GM21515 (cell line): ENCODE results near the gene CHRNB2.

Source experiments
- ATAC-seq: cut with Tn5 transposase; IDR thresholded peaks from one replicate; pipeline ENCODE4 v1.9.1; 2021; ENCODE audit not compliant: unreplicated experiment

CHRNB2 gene

GRCh38 chr1:154552036-154552435 lies 15.5 kb upstream of the CHRNB2 start:
- ATAC-seq = no peak

- ATAC-seq = no peak
Observed at GRCh38 chr1:154553056-154554030, 14.2 kb upstream of the CHRNB2 start.

GRCh38 chr1:154556422-154556821 lies 11.2 kb upstream of the CHRNB2 start:
- no peak for ATAC-seq

GRCh38 chr1:154557248-154557938 lies 10.2 kb upstream of the CHRNB2 start:
- no peak for ATAC-seq

GRCh38 chr1:154557939-154558719 lies 9.4 kb upstream of the CHRNB2 start, which contains the start of gene UBE2Q1:
TSS of gene UBE2Q1 (minus strand) at chr1:154558662. CDS start at chr1:154558553, 109 bp downstream.
- ATAC-seq = peak; percentile 18

GRCh38 chr1:154558720-154559465 lies 8.7 kb upstream of the CHRNB2 start:
- peak; percentile 83 for ATAC-seq

GRCh38 chr1:154559466-154560044 lies 8.0 kb upstream of the CHRNB2 start:
- ATAC-seq = peak; percentile 45

- ATAC-seq = no peak
Observed at GRCh38 chr1:154565876-154566275, 1.7 kb upstream of the CHRNB2 start.

GRCh38 chr1:154568157-154568815 lies 708 bp downstream of the CHRNB2 start:
- ATAC-seq = no peak

- no peak for ATAC-seq
Observed at GRCh38 chr1:154571244-154571963, 3.8 kb downstream of the CHRNB2 start.

GRCh38 chr1:154571964-154572288 lies 4.3 kb downstream of the CHRNB2 start:
- no peak for ATAC-seq

- no peak for ATAC-seq
Observed at GRCh38 chr1:154572468-154573167, 5.0 kb downstream of the CHRNB2 start.

GRCh38 chr1:154573168-154573510 lies 5.6 kb downstream of the CHRNB2 start:
- ATAC-seq = no peak

- no peak for ATAC-seq
Observed at GRCh38 chr1:154574716-154575115, 7.1 kb downstream of the CHRNB2 start.

GRCh38 chr1:154575147-154575927 lies 7.8 kb downstream of the CHRNB2 start:
- ATAC-seq = no peak

- ATAC-seq = no peak
Observed at GRCh38 chr1:154575951-154576566, 8.5 kb downstream of the CHRNB2 start.

GRCh38 chr1:154577346-154578057 lies 9.9 kb downstream of the CHRNB2 start:
- ATAC-seq = no peak
